Urinary bladder (tissue), 4 donors: ENCODE data around the gene RPL19. TPM values are rescaled to one million over a fixed set of nuclear protein-coding genes. Genes with fewer than 3 reads are reported as not detected.
"Not testable (repeated sequence)": the region's sequence is repeated elsewhere in the genome, so short reads cannot be mapped to it uniquely, and the experiment has no call there.

Experiments
- DNase-seq: peaks from one replicate; pipeline ENCODE4 v3.0.0-alpha.2; 2015; ENCODE audit errors: extremely low spot score
- H3K27ac ChIP-seq: one replicate; pipeline ENCODE4 v1.5.1; 2013; ENCODE audit warnings: low read depth, mild to moderate bottlenecking, moderate library complexity
- H3K36me3 ChIP-seq: one replicate; pipeline ENCODE4 v1.6.1; 2013; ENCODE audit warnings: mild to moderate bottlenecking, moderate library complexity; ENCODE audit not compliant: insufficient read depth
- H3K4me1 ChIP-seq: one replicate; pipeline ENCODE4 v1.6.1; 2013; ENCODE audit warnings: mild to moderate bottlenecking, moderate library complexity; ENCODE audit not compliant: insufficient read depth
- H3K4me3 ChIP-seq: one replicate; pipeline ENCODE4 v1.5.1; 2013; ENCODE audit warnings: low read depth, low read length
- WGBS: extraction: QIAGEN DNeasy Blood & Tissue Kit; methylation state at CpG from one replicate; pipeline ENCODE4 v1.1.7; 2013; 5-methylcytosine and 5-hydroxymethylcytosine counted together
- polyA plus RNA-seq: library from polyadenylated mRNA; stranded (reverse); fragments of 200-250 nt; gene quantifications from one replicate; pipeline ENCODE4 v1.2.3, GENCODE V29; 2013
- total RNA-seq: library from RNA; depleted of rRNA; stranded (reverse); fragments of >200 nt; gene quantifications from one replicate; pipeline ENCODE4 v1.2.3, GENCODE V29; 2014
- donor health status: healthy with polysubstance abuse.
- donor health status: healthy.

RPL19 gene
- total and polyA plus RNA-seq, 2 donors: 1,329 to 2,653 TPM

- no peaks in the 10 kb centered on the region for H3K36me3 ChIP-seq
- 43% methylated on average over 11 of the region's 11 CpGs for WGBS
- no peak overlapping the region for H3K27ac ChIP-seq
- H3K4me1 ChIP-seq: no peaks in the 10 kb centered on the region
- no peak overlapping the region for H3K4me3 ChIP-seq
- no peak for DNase-seq
Observed at GRCh38 chr17:39244016-39244599, 44.0 kb downstream of the RPL19 start.

- H3K36me3 ChIP-seq: no peaks in the 10 kb centered on the region
- no peak overlapping the region for H3K4me3 ChIP-seq
- H3K27ac ChIP-seq: no peak overlapping the region
- 41% methylated on average over 6 of the region's 6 CpGs for WGBS
- peak; percentile 75 for DNase-seq
- H3K4me1 ChIP-seq: no peaks in the 10 kb centered on the region
Observed at GRCh38 chr17:39244600-39245570, 44.8 kb downstream of the RPL19 start.

DNA sequence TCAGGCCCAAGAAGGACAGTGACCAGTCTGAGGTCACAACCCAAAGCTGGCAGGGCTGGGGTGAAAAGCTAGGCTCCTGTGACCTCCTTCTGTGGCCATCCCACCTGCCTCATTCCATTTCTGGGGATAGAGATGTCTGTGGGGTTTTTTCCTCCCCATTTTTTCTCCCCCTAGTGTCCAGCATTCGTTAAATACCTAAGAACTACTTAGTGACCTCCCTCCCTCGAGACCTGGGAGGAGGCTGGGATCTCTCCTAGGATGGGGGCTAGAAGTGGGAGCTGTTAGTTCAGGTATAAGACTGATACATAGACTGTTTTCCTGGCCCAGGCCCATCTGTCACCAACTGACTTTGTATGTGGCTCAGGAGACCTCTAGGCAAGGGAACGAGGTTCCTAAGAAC is 46.2 kb downstream of the RPL19 start:
- H3K4me1 ChIP-seq: no peaks in the 10 kb centered on the region
- H3K4me3 ChIP-seq: no peak overlapping the region
- H3K27ac ChIP-seq: no peak overlapping the region
- 45% methylated on average over 3 of the region's 3 CpGs for WGBS
- no peaks in the 10 kb centered on the region for H3K36me3 ChIP-seq
- DNase-seq: no peak

- not testable (repeated sequence) for DNase-seq, H3K36me3 ChIP-seq, H3K4me1 ChIP-seq, H3K27ac ChIP-seq, H3K4me3 ChIP-seq
- WGBS: 97% methylated on average over 12 of the region's 12 CpGs
Observed at GRCh38 chr17:39250076-39250475, 50.0 kb downstream of the RPL19 start.

DNA sequence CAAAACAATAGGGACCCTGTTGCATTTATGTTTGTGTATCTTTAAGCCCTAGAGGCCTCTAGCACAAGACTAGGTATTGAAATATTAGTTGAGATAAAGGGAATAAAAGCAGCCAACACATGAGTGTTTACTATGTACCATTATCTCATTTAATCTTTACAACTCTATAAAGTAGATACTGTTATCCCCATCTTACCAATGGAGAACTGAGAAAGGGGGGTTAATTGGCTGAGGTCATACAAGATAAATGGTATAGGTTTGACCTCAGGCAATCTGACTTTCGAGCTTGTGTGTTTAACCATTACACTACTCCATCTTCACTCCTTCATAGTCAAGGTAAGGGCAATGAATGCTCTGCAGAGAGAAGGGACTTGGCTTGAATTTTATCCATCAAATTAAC is 51.9 kb downstream of the RPL19 start:
- H3K4me3 ChIP-seq: no peak overlapping the region
- WGBS: 41% methylated on average over 1 of the region's 1 CpG
- DNase-seq: no peak
- H3K27ac ChIP-seq: no peak overlapping the region
- H3K4me1 ChIP-seq: no peaks in the 10 kb centered on the region
- H3K36me3 ChIP-seq: no peaks in the 10 kb centered on the region

DNA sequence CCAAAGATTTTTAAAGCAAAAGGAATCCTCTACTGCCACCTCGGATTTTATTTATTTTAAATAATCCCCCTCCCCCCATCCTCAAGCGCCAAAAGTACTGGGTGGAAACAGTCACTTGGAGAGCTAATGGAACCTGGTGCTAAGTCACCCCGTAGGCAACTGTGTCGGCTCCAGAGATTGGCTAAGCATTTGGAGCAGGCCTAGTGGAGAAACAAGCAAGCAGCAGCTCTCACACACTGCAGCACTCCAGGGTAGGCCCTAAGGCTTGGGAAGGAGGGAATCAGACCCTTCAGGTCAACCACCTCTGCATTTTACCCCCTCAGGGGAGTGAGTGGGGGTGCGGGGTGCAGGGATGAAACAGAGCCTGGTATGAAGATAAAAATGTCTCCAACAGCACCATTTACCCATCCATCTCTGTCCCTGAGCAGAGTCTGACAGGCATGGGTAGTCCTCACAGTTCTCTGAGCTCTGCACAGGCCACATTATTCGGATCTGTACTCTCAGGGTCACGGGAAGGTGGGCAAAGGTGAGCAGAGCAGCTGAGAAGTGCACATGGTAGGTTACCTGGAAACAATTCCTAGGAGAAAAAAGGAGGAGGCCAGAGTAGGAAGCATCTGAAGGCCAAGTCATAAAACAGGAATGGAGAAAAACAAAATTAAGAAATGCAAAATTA is 52.8 kb downstream of the RPL19 start:
- 69% methylated on average over 7 of the region's 7 CpGs for WGBS
- H3K36me3 ChIP-seq: no peaks in the 10 kb centered on the region

More for the DNA sequence above, 52.8 kb downstream of the RPL19 start:
- no peaks in the 10 kb centered on the region for H3K4me1 ChIP-seq
- H3K27ac ChIP-seq: no peak overlapping the region
- DNase-seq: no peak
- no peak overlapping the region for H3K4me3 ChIP-seq

Other genes starting within 250 kb of the RPL19 start
- gene FBXO47, start 232.9 kb upstream of the RPL19 start, total RNA-seq: not detected
- not detected for gene FBXO47, start 232.9 kb upstream of the RPL19 start, polyA plus RNA-seq
- gene PLXDC1, start 48.6 kb upstream of the RPL19 start, total RNA-seq: 12.7 TPM
- 7.1 TPM for gene PLXDC1, start 48.6 kb upstream of the RPL19 start, polyA plus RNA-seq
- gene ARL5C, start 34.1 kb upstream of the RPL19 start, total RNA-seq: 0.37 TPM
- gene ARL5C, start 34.1 kb upstream of the RPL19 start, polyA plus RNA-seq: not detected
- gene CACNB1, start 2.6 kb upstream of the RPL19 start, total RNA-seq: 9.1 TPM
- 7.4 TPM for gene CACNB1, start 2.6 kb upstream of the RPL19 start, polyA plus RNA-seq
- 0.32 TPM for gene STAC2, start 25.7 kb downstream of the RPL19 start, total RNA-seq
- gene STAC2, start 25.7 kb downstream of the RPL19 start, polyA plus RNA-seq: 1.1 TPM
- gene FBXL20, start 201.3 kb downstream of the RPL19 start, total RNA-seq: 18.6 TPM
- 4.0 TPM for gene FBXL20, start 201.3 kb downstream of the RPL19 start, polyA plus RNA-seq